ENCODE data around the gene SUMO1. TPM values are rescaled to one million over a fixed set of nuclear protein-coding genes. Genes with fewer than 3 reads are reported as not detected.
A peak's percentile ranks its signal among the peaks of the same experiment; 100 is the strongest.

SUMO1 gene
- polyA plus RNA-seq, 1 donor, result 108 TPM

GRCh38 chr2:202178346-202178958 lies 59.9 kb downstream of the SUMO1 start:
- Histone ChIP-seq H3K4me1 (ENCODE audit: control insufficient read depth, insufficient read depth, low read length) (no peaks in the 10 kb centered on the region), H3K27ac (ENCODE audit: low read length) (no peak overlapping the region), H3K9me3 (ENCODE audit: control insufficient read depth, low read depth, low read length) (no peaks in the 10 kb centered on the region), H3K36me3 (ENCODE audit: control insufficient read depth, insufficient read depth, low read length) (no peaks in the 10 kb centered on the region), H3K4me3 (ENCODE audit: low read length) (no peak overlapping the region), H3K27me3 (ENCODE audit: control insufficient read depth, insufficient read depth, low read length) (no peaks in the 10 kb centered on the region)
- WGBS (ENCODE audit: insufficient coverage, low lambda C conversion rate), result 0% methylated on average over 1 of the region's 7 CpGs
- peak; percentile 36 to 44 for DNase-seq

- DNase-seq, result no peak
- H3K27ac ChIP-seq (ENCODE audit: low read length), result no peak overlapping the region
- WGBS (ENCODE audit: insufficient coverage, low lambda C conversion rate), result no CpG with 5 or more reads among the region's 6 CpGs
- peaks cover 3% of the 10 kb centered on the region for H3K27me3 ChIP-seq (ENCODE audit: control insufficient read depth, insufficient read depth, low read length)
- H3K36me3 ChIP-seq (ENCODE audit: control insufficient read depth, insufficient read depth, low read length), result no peaks in the 10 kb centered on the region
- H3K4me1 ChIP-seq (ENCODE audit: control insufficient read depth, insufficient read depth, low read length), result no peaks in the 10 kb centered on the region
- no peaks in the 10 kb centered on the region for H3K9me3 ChIP-seq (ENCODE audit: control insufficient read depth, low read depth, low read length)
- no peak overlapping the region for H3K4me3 ChIP-seq (ENCODE audit: low read length)
These were observed 65.8 kb downstream of the SUMO1 start for GRCh38 chr2:202172439-202173211.

GRCh38 chr2:202171241-202171825 lies 67.1 kb downstream of the SUMO1 start:
- peak in 1 of 2 donors; percentile 49 for DNase-seq
- Histone ChIP-seq H3K27ac (ENCODE audit: low read length) (no peak overlapping the region), H3K4me1 (ENCODE audit: control insufficient read depth, insufficient read depth, low read length) (no peaks in the 10 kb centered on the region), H3K9me3 (ENCODE audit: control insufficient read depth, low read depth, low read length) (no peaks in the 10 kb centered on the region), H3K36me3 (ENCODE audit: control insufficient read depth, insufficient read depth, low read length) (no peaks in the 10 kb centered on the region), H3K4me3 (ENCODE audit: low read length) (peak overlapping the region; percentile 27), H3K27me3 (ENCODE audit: control insufficient read depth, insufficient read depth, low read length) (peaks cover 3% of the 10 kb centered on the region)
- WGBS (ENCODE audit: insufficient coverage, low lambda C conversion rate), result no CpG with 5 or more reads among the region's 32 CpGs

- Histone ChIP-seq H3K27ac (ENCODE audit: low read length) (no peak overlapping the region), H3K27me3 (ENCODE audit: control insufficient read depth, insufficient read depth, low read length) (peaks cover 3% of the 10 kb centered on the region), H3K4me1 (ENCODE audit: control insufficient read depth, insufficient read depth, low read length) (peaks cover 6% of the 10 kb centered on the region), H3K36me3 (ENCODE audit: control insufficient read depth, insufficient read depth, low read length) (no peaks in the 10 kb centered on the region), H3K9me3 (ENCODE audit: control insufficient read depth, low read depth, low read length) (no peaks in the 10 kb centered on the region), H3K4me3 (ENCODE audit: low read length) (no peak overlapping the region)
- DNase-seq, result no peak
- whole genome bisulfite sequencing (ENCODE audit: insufficient coverage, low lambda C conversion rate), result no CpG with 5 or more reads among the region's 8 CpGs
These were observed 68.5 kb downstream of the SUMO1 start for GRCh38 chr2:202169832-202170424.

- H3K36me3 ChIP-seq (ENCODE audit: control insufficient read depth, insufficient read depth, low read length), result no peaks in the 10 kb centered on the region
- H3K27ac ChIP-seq (ENCODE audit: low read length), result no peak overlapping the region
- no peak for DNase-seq
These were observed 69.3 kb downstream of the SUMO1 start for GRCh38 chr2:202169131-202169530.

GRCh38 chr2:202165945-202166344 lies 72.5 kb downstream of the SUMO1 start:
- DNase-seq, result no peak

More at GRCh38 chr2:202169131-202169530, 69.3 kb downstream of the SUMO1 start:
- Histone ChIP-seq H3K27me3 (ENCODE audit: control insufficient read depth, insufficient read depth, low read length) (peaks cover 3% of the 10 kb centered on the region), H3K9me3 (ENCODE audit: control insufficient read depth, low read depth, low read length) (no peaks in the 10 kb centered on the region), H3K4me1 (ENCODE audit: control insufficient read depth, insufficient read depth, low read length) (peaks cover 14% of the 10 kb centered on the region), H3K4me3 (ENCODE audit: low read length) (no peak overlapping the region)

GRCh38 chr2:202165208-202165607 lies 73.2 kb downstream of the SUMO1 start:
- Histone ChIP-seq H3K9me3 (ENCODE audit: control insufficient read depth, low read depth, low read length) (no peaks in the 10 kb centered on the region), H3K4me3 (ENCODE audit: low read length) (no peak overlapping the region), H3K27me3 (ENCODE audit: control insufficient read depth, insufficient read depth, low read length) (no peaks in the 10 kb centered on the region), H3K27ac (ENCODE audit: low read length) (peak overlapping the region; percentile 70), H3K36me3 (ENCODE audit: control insufficient read depth, insufficient read depth, low read length) (no peaks in the 10 kb centered on the region), H3K4me1 (ENCODE audit: control insufficient read depth, insufficient read depth, low read length) (peaks cover 17% of the 10 kb centered on the region)
- DNase-seq, result peak in 1 of 2 donors; percentile 76
- WGBS (ENCODE audit: insufficient coverage, low lambda C conversion rate), result no CpG with 5 or more reads among the region's 5 CpGs

More at GRCh38 chr2:202165945-202166344, 72.5 kb downstream of the SUMO1 start:
- Histone ChIP-seq H3K27ac (ENCODE audit: low read length) (no peak overlapping the region), H3K27me3 (ENCODE audit: control insufficient read depth, insufficient read depth, low read length) (peaks cover 3% of the 10 kb centered on the region), H3K36me3 (ENCODE audit: control insufficient read depth, insufficient read depth, low read length) (no peaks in the 10 kb centered on the region), H3K4me3 (ENCODE audit: low read length) (no peak overlapping the region), H3K4me1 (ENCODE audit: control insufficient read depth, insufficient read depth, low read length) (peaks cover 17% of the 10 kb centered on the region), H3K9me3 (ENCODE audit: control insufficient read depth, low read depth, low read length) (no peaks in the 10 kb centered on the region)
- WGBS (ENCODE audit: insufficient coverage, low lambda C conversion rate), result no CpG with 5 or more reads among the region's 1 CpG

- no peak overlapping the region for H3K4me3 ChIP-seq (ENCODE audit: low read length)
- H3K27me3 ChIP-seq (ENCODE audit: control insufficient read depth, insufficient read depth, low read length), result no peaks in the 10 kb centered on the region
- peak; percentile 35 to 74 for DNase-seq
- no peaks in the 10 kb centered on the region for H3K9me3 ChIP-seq (ENCODE audit: control insufficient read depth, low read depth, low read length)
- no peaks in the 10 kb centered on the region for H3K36me3 ChIP-seq (ENCODE audit: control insufficient read depth, insufficient read depth, low read length)
- peaks cover 17% of the 10 kb centered on the region for H3K4me1 ChIP-seq (ENCODE audit: control insufficient read depth, insufficient read depth, low read length)
- no CpG with 5 or more reads among the region's 3 CpGs for WGBS (ENCODE audit: insufficient coverage, low lambda C conversion rate)
- H3K27ac ChIP-seq (ENCODE audit: low read length), result peak overlapping the region; percentile 70
These were observed 74.0 kb downstream of the SUMO1 start for GRCh38 chr2:202164411-202164810.

- Histone ChIP-seq H3K4me1 (ENCODE audit: control insufficient read depth, insufficient read depth, low read length) (peaks cover 17% of the 10 kb centered on the region), H3K27ac (ENCODE audit: low read length) (no peak overlapping the region), H3K4me3 (ENCODE audit: low read length) (no peak overlapping the region), H3K9me3 (ENCODE audit: control insufficient read depth, low read depth, low read length) (no peaks in the 10 kb centered on the region), H3K36me3 (ENCODE audit: control insufficient read depth, insufficient read depth, low read length) (no peaks in the 10 kb centered on the region), H3K27me3 (ENCODE audit: control insufficient read depth, insufficient read depth, low read length) (no peaks in the 10 kb centered on the region)
- 75% methylated on average over 1 of the region's 8 CpGs for WGBS (ENCODE audit: insufficient coverage, low lambda C conversion rate)
- no peak for DNase-seq
These were observed 77.1 kb downstream of the SUMO1 start for GRCh38 chr2:202161151-202161835.

- no peak for DNase-seq
These were observed 79.6 kb downstream of the SUMO1 start for GRCh38 chr2:202158796-202159195.

More at GRCh38 chr2:202158796-202159195, 79.6 kb downstream of the SUMO1 start:
- Histone ChIP-seq H3K27ac (ENCODE audit: low read length) (no peak overlapping the region), H3K4me1 (ENCODE audit: control insufficient read depth, insufficient read depth, low read length) (no peaks in the 10 kb centered on the region), H3K27me3 (ENCODE audit: control insufficient read depth, insufficient read depth, low read length) (no peaks in the 10 kb centered on the region), H3K36me3 (ENCODE audit: control insufficient read depth, insufficient read depth, low read length) (no peaks in the 10 kb centered on the region), H3K4me3 (ENCODE audit: low read length) (no peak overlapping the region), H3K9me3 (ENCODE audit: control insufficient read depth, low read depth, low read length) (no peaks in the 10 kb centered on the region)
- no CpG with 5 or more reads among the region's 5 CpGs for WGBS (ENCODE audit: insufficient coverage, low lambda C conversion rate)
